Measurements from ENCODE around the gene KAT6B.

- TF ChIP-seq CTCF (IDR thresholded peaks at IDR 0.05; ENCODE audit: control extremely low read depth in 1 of 3, insufficient read depth in 1 of 3, low read depth in 1 of 3, low read length in 3 of 3) = no peak
- TF ChIP-seq USF2 (IDR thresholded peaks at IDR 0.05; ENCODE audit: low read length) = no peak
- no peak for TF ChIP-seq POLR2A (IDR thresholded peaks at IDR 0.05; ENCODE audit: control extremely low read depth in 1 of 2, low read depth in 2 of 2, low read length in 2 of 2)
- no peak for TF ChIP-seq SUZ12 (IDR thresholded peaks at IDR 0.05; ENCODE audit: low read length)
- TF ChIP-seq JUND (IDR thresholded peaks at IDR 0.05; ENCODE audit: low read length) = no peak
These were observed 16.3 kb upstream of the KAT6B start for GRCh38 chr10:74810087-74810486.

Data from H1 (cell line).